AG09309 (cell line): ENCODE results near the gene SLC39A10.

Source experiments
- DNase-seq: peaks from one replicate; pipeline ENCODE4 v3.0.0-alpha.2; 2010; ENCODE audit warnings: low read depth
- H3K4me3 ChIP-seq: 2 replicates; pipeline ENCODE4 v1.5.1; 2011; ENCODE audit warnings: mild to moderate bottlenecking, low read depth, low read length, moderate library complexity; ENCODE audit not compliant: control insufficient read depth
- CTCF ChIP-seq: IDR thresholded peaks from 2 replicates; pipeline ENCODE4 v1.5.1; 2011; ENCODE audit warnings: mild to moderate bottlenecking, low read depth, low read length, inconsistent platforms; ENCODE audit not compliant: insufficient read depth, control insufficient read depth; ENCODE audit errors: missing control alignments

Gene SLC39A10

DNA sequence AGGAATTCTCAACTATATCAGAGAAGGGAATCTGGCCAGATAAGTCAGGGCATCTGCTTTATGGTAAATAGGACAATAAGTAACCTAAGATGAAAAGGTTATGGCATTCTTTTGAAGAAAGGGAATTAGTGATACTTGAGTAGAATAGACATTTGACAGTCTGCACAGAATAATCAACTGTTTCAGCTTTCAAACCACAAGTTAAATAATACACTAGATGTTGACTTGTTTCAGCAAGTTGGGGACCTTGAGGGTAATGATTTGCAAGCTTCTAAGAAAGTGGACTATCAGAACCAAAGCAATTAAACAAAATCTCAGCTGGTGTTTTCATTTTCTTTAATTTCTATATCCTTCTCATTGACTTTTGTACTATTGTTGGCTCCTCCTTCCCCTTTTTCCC, 54.5 kb downstream of the SLC39A10 start:
- no peak overlapping the region for H3K4me3 ChIP-seq
- DNase-seq = no peak
- TF ChIP-seq CTCF = no peak

DNA sequence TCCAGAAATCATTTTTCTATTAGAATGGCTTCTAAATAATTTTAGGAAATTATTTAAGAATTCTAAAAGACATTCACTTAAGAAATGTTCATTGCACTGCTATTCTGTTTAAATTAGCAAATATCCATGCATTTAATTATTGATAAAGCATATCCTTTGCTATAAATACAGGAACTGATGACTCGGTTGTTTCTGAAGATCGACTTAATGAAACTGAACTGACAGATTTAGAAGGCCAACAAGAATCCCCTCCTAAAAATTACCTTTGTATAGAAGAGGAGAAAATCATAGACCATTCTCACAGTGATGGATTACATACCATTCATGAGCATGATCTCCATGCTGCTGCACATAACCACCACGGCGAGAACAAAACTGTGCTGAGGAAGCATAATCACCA, 59.4 kb downstream of the SLC39A10 start:
- no peak for TF ChIP-seq CTCF
- H3K4me3 ChIP-seq = no peak overlapping the region
- DNase-seq = no peak

- TF ChIP-seq CTCF = no peak
- no peak overlapping the region for H3K4me3 ChIP-seq
- no peak for DNase-seq
Measured at GRCh38 chr2:195721042-195721441, 64.0 kb downstream of the SLC39A10 start.

DNA sequence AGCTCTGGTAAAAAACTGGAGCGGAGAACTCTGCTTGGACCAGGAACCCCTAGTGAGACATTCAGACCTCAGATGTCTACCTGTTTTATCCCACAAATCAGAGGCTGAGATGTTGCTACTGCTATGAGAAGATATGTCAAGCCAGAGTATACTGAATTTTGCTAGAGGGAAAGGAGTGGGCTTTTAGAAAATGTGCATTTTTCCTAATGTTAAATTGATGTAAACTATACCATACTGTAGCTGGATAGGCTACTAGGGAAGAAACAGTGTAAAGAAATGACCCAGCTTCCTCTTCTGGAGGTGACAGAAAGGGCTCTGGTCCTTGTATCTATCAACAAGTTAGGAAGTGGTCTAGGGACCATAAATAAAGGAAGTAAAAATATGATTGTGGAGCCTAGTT, 65.0 kb downstream of the SLC39A10 start:
- TF ChIP-seq CTCF = no peak
- no peak for DNase-seq
- no peak overlapping the region for H3K4me3 ChIP-seq

DNA sequence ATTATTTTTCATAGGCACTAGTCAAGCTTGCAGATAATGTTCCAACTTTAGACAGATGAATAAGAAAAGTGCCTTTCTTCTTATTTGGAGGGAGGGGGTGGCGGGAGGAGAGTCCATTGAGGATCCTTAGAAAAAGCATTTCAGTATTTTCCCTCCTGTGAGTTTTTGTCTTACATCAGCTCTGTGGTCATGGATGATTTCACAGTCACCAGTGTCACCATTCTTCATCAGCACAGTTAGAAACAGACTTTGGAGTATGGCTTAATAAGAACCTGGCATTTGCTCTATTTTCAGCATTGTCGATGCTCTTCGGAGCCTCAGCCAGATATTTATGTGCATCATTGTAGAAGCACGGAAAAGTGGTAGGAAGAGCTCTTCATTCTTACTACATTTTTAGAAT, 70.1 kb downstream of the SLC39A10 start:
- no peak overlapping the region for H3K4me3 ChIP-seq
- DNase-seq = no peak
- TF ChIP-seq CTCF = no peak

DNA sequence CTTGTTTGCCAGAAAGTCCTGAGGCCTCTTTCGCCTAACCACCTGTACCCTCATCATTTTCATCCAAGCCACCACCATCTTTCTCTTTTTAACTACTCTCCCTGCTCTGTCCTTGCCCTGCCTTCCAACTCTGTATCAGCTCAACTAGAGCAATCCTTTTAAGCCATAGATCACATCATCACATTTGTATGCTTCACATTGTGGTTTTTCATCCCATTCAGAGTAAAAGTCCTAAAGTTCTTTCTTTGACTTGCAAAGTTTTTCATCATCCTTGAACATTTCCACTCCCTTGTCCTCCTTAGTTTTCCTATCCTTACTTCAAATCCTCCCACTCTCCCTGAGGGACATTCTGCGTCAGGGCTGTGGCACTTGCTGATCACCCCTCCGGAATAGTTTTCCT, 73.9 kb downstream of the SLC39A10 start:
- no peak overlapping the region for H3K4me3 ChIP-seq
- no peak for TF ChIP-seq CTCF
- no peak for DNase-seq

DNA sequence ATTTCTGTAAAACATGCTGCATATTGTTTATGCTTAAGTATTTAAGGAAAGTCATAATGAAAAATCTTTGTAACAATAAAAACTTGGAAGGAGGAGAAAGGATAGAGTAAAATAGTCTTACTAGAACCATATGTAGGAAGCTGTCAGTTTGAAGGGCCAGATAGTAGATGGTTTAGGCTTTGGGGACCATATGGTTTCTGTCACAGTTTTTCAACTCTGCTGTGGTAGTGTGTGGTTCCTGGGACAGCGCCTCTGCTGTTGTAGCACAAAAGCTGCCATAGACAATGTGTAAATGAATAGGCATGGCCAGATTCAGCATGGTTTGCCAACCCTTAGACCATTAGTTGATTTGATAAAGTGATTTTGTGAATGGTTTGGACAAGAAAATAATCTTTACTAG, 75.5 kb downstream of the SLC39A10 start:
- DNase-seq = no peak
- TF ChIP-seq CTCF = no peak
- H3K4me3 ChIP-seq = no peak overlapping the region
